Measurements from ENCODE around the gene CDHR1.

CDHR1 gene

DNA sequence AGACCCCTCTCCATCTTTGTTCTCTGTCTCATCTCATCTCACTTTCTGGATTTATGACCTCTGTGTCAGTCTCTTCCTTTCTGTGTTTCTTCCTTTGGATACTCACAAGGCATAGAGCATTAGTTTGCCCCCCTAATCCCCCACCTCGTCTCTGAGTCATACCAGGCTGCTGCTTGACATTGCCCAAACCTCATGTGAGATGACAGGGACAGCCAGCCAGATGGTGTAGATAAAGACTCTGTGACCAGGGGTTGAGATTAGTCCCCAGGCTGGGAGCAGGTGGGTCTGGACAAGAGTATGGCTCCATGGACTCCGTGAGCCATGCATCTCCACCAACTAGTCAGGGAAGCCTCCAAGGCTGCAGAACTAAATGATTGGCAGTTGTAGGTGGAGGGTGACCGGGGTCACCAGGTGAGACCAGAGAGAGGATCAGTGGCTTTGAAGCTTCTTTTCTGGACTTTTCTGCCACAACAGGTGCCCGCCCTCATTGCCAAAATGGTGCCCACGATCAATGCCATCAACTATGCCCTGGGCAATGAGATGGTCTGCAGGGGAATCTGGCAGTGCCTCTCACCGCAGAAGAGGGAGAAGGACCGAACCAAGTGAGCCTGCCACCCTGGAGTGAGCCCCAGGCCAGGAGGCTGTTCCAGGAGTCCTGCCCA, 63.8 kb downstream of the CDHR1 start:
- TF ChIP-seq ZFX (IDR thresholded peaks at IDR 0.05; ENCODE audit: borderline replicate concordance), result no peak
- TF ChIP-seq, protein P1, sequence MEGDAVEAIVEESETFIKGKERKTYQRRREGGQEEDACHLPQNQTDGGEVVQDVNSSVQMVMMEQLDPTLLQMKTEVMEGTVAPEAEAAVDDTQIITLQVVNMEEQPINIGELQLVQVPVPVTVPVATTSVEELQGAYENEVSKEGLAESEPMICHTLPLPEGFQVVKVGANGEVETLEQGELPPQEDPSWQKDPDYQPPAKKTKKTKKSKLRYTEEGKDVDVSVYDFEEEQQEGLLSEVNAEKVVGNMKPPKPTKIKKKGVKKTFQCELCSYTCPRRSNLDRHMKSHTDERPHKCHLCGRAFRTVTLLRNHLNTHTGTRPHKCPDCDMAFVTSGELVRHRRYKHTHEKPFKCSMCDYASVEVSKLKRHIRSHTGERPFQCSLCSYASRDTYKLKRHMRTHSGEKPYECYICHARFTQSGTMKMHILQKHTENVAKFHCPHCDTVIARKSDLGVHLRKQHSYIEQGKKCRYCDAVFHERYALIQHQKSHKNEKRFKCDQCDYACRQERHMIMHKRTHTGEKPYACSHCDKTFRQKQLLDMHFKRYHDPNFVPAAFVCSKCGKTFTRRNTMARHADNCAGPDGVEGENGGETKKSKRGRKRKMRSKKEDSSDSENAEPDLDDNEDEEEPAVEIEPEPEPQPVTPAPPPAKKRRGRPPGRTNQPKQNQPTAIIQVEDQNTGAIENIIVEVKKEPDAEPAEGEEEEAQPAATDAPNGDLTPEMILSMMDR (IDR thresholded peaks at IDR 0.05), result no peak
- H3K27ac ChIP-seq, result no peak overlapping the region

DNA sequence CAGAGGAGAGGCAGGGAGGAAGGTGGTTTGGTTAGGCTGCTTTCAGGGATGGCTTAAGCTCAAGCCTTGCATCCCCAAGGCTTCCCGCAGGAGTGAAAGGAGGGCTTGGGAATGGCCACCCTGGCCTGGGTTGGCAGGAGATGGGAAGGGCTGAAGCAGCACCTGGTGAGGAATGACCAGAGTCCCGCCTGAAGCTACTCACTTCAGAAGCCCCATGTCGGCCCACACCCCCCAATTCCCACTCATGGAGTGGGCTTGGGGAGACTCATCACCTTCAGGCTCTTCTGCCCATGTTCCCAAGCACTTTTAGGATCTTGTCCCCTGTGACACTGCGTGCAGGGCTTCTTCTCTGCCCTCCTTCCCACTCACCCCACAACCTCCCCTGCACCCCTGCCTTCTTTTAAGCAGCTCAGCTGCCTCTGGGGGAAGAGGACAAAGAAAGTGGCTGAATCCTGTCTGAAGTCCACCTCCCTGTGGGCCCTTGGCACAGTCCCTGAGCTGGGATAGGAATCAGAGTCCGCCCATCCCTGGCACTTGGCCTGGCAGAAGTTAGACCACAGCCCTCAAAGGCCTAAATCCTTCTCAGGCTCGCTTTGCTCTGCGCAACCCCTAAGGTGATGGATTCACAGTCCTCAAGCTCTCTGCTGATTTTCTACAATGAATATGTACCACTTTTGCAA, 67.0 kb downstream of the CDHR1 start:
- H3K27ac ChIP-seq, result no peak overlapping the region
- TF ChIP-seq ZFX (IDR thresholded peaks at IDR 0.05; ENCODE audit: borderline replicate concordance), result no peak
- TF ChIP-seq, protein P1 (IDR thresholded peaks at IDR 0.05), result no peak

DNA sequence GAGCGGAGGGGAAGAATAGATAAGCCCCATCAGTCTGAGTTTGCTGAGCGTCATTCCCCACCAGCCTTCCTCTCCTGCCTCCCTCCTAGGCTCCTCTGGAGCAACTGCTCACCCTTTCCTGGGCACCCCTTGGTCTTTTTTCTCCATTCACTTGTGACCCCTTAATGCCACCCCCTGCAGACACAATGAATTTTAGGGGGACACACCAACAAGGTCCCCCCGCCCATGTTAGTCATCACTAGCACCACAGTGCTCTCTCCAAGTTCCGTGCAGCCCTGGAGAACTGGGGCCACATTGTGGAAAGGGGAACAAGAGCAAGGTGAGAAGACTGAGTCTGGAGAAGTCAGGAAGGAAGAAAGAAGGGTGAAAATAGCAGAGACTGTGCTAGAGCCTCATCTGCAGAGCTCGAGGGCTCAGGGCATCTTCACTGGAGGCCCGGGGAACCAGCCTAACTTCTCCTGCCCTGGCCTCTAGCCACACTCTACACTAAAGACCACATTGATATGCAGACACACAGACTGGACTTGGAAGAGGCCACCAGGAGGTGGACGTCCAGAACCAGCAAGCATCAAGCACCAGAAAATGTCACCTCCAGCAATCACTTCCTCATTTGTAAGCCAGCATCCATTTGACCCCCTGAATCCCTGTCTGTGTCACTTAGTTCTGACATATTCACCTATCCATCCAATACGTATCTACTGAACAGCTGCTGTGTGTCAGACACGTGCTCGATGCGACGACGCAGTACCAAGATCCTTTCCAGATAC, 68.0 kb downstream of the CDHR1 start:
- TF ChIP-seq ZFX (IDR thresholded peaks at IDR 0.05; ENCODE audit: borderline replicate concordance), result no peak
- TF ChIP-seq, protein P1 (IDR thresholded peaks at IDR 0.05), result no peak
- no peak overlapping the region for H3K27ac ChIP-seq

DNA sequence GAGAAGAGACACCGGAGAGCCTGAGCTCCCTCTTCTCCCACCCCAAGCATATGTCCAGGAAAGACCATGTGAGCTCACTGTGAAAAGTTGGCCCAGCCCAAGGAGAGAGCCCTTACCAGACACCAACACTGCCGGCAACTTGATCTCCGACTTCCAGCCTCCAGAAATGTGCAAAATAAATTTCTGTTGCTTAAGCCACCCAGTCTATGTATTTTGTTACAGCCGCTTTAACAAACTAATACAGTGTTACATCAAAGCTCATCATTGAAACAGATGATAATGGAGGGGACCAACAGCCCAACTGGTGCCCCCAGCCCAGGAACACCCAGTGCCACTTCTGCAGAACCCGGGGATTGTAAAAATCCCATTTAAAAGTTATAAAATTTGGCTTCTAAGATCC, 69.4 kb downstream of the CDHR1 start:
- no peak overlapping the region for H3K27ac ChIP-seq
- TF ChIP-seq ZFX (IDR thresholded peaks at IDR 0.05; ENCODE audit: borderline replicate concordance), result no peak
- TF ChIP-seq, protein P1 (IDR thresholded peaks at IDR 0.05), result no peak

DNA sequence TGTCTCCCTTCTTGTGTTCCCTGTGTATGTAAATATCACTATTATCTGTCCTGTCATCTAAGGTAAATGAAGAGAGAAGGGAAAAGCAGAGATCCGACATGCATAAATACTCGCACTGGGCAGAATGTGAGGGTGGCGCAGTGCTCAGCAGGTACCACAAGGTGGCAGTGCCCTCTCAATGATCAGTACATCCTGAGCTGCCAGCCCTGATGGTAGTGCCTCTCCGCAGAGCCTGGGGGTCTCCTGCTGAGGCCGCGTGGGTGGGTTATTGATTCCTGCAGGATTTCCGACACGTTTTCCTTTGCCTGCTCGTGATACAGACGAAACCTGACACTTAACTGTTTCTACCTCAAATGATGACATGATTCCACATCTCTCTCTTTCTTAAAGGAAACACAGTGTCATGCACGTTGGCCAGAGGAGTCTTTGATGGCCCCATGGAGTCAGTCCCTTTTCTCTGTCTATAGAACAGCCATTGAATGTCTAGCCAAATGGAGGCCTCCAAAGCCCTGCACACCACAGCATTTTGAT, 70.3 kb downstream of the CDHR1 start:
- H3K27ac ChIP-seq, result no peak overlapping the region
- TF ChIP-seq ZFX (IDR thresholded peaks at IDR 0.05; ENCODE audit: borderline replicate concordance), result no peak
- TF ChIP-seq, protein P1 (IDR thresholded peaks at IDR 0.05), result peak; percentile 90

DNA sequence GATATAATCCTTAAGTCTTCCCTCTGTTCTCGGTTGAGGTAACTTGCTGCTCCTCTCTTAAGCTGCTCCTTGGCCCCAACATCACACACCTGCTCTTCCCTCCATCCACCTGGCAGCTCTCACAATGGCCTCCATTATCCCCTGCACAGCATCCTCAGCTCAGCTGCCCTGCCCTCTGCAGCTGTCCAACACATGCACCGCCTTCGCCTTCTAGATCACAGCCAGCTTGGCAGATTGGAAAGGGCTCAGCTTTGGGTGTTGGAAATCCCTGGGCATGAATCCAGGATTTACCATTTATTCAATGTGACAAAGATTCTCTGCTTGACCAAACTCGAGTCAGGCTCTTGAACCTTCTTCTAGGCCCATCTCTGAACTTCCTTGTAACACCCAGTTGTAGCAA, 71.1 kb downstream of the CDHR1 start:
- TF ChIP-seq ZFX (IDR thresholded peaks at IDR 0.05; ENCODE audit: borderline replicate concordance), result no peak
- TF ChIP-seq, protein P1 (IDR thresholded peaks at IDR 0.05), result no peak
- no peak overlapping the region for H3K27ac ChIP-seq
